C4-2B (cell line): Measurements from ENCODE around the gene C16orf82.

Experiments
- ZFX ChIP-seq: fragments of 450-650 bp; IDR thresholded peaks from 2 replicates; pipeline ENCODE4 v1.6.1; 2017
- TF ChIP-seq, protein P1 (sequence below): fragments of 450-650 bp; conservative IDR thresholded peaks from 2 replicates; pipeline ENCODE4 v1.5.1; 2017; ENCODE audit warnings: mild to moderate bottlenecking

DNA sequence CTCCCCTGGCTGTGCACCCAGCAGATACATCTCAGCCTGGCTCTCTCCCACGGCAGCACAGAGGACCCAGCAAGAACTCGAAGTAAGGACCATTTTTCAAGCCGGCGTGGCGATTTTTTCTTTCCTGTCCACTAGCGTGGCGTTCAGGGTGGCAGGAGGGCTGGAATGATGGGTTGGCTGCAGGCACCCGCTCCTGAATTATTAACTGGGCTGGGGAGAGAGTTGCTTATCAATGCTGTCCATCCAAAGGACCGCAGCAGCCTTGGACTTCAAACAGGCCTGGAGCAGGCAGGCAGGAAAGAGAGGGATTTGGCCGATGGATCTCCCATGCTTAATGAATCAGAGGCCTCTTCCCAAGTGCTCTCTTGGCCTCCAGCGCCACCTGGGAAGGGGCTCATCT is 7.0 kb downstream of the C16orf82 start:
- TF ChIP-seq, protein P1, sequence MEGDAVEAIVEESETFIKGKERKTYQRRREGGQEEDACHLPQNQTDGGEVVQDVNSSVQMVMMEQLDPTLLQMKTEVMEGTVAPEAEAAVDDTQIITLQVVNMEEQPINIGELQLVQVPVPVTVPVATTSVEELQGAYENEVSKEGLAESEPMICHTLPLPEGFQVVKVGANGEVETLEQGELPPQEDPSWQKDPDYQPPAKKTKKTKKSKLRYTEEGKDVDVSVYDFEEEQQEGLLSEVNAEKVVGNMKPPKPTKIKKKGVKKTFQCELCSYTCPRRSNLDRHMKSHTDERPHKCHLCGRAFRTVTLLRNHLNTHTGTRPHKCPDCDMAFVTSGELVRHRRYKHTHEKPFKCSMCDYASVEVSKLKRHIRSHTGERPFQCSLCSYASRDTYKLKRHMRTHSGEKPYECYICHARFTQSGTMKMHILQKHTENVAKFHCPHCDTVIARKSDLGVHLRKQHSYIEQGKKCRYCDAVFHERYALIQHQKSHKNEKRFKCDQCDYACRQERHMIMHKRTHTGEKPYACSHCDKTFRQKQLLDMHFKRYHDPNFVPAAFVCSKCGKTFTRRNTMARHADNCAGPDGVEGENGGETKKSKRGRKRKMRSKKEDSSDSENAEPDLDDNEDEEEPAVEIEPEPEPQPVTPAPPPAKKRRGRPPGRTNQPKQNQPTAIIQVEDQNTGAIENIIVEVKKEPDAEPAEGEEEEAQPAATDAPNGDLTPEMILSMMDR, result no peak
- no peak for TF ChIP-seq ZFX
